Activated CD8-positive, alpha-beta memory T cell treated with anti-CD3 and anti-CD28 coated beads for 36 hours (primary cell): ENCODE measurements around the gene MS4A7. TPM values are rescaled to one million over a fixed set of nuclear protein-coding genes. Genes with fewer than 3 reads are reported as not detected.

Source experiments
- CTCF ChIA-PET: fragments of 350-600 bp; sonication (Branson Sonifier 250); formaldehyde crosslinking; loops from one replicate; lab custom pipeline; 2021; ENCODE audit warnings: antibody characterized with exemption; lab: Charles Lee
- POLR2A ChIA-PET: fragments of 350-600 bp; sonication (Branson Sonifier 250); formaldehyde crosslinking; loops from one replicate; lab custom pipeline; 2021; ENCODE audit warnings: antibody characterized with exemption; lab: Charles Lee
- total RNA-seq, 2 experiments: library from RNA; stranded (reverse); gene quantifications; one replicate each; pipeline ENCODE4 v1.2.3, GENCODE V29; 2021

MS4A7 gene
- total RNA-seq, 2 experiments from 2014 or later: not detected

DNA sequence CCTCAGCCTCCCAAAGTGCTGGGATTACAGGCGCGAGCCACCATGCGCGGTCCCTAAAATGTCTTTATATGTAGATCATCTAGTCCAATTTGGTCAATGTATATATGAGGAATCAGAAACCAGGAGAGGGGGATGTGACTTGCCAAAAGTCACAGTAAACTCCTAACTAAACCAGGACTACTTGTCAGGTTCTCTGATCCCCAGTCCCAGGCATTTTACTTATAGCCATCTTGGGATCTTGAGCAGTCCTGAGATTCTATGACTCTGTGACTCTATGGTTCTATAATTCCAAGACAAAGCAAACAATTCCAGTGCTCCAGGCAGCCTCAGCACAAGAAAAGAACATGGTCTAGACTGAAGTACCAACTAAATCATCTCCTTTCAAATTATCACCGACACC lies 50.9 kb downstream of the MS4A7 start, which contains the start of gene MS4A5:
TSS of gene MS4A5 (plus strand) at position 301 of the 400 bp plus-strand sequence. CDS start 103 bp downstream, outside the sequence.
- CTCF ChIA-PET: no interaction called here

DNA sequence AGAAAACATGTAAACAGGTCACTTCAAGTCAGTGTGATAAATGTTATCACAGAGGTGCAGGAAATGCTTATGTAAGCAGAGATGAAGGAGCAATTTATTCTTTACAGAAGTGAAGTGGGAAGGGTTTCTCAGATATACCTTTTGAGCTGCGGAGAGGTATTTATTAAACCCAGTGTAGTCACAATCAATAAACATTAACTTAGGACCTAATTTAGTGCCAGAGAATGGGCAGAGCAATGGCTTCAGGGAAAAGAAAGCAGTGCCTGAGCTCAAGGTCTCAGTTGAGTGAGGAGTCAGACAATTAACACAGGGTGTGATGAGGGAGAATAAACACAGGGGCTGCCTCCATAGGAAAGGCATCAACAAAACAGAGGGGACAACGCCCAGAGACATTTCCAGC lies 52.9 kb downstream of the MS4A7 start:
- ChIA-PET CTCF (no interaction called here), POLR2A (no interaction called here)

More for the DNA sequence above, 50.9 kb downstream of the MS4A7 start, which contains the start of gene MS4A5:
- POLR2A ChIA-PET: no interaction called here

DNA sequence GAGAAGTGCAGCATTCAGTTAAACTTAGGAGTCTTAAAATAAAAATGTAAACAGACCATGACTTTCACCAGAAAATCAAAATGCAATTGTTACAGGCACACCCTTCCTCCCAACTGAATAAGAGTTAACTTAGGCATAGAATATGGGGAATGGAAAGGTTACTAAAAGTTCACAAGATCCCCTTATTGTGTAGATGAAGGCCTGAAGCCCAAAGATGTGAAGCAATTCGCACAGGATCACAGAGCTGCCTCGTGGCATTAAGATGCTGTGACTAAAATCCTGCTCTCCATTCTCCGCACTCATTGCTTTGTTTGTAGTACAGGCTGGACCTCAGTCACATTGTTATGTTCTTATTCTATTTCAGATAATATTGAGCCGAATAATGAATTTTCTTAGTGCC lies 55.1 kb downstream of the MS4A7 start:
- CTCF ChIA-PET: no interaction called here
- POLR2A ChIA-PET: no interaction called here

Other genes starting within 250 kb of the MS4A7 start
- not detected for gene MS4A6A, start 195.4 kb upstream of the MS4A7 start, total RNA-seq
- gene MS4A4E, start 135.4 kb upstream of the MS4A7 start, total RNA-seq: not detected
- not detected for gene MS4A4A, start 97.9 kb upstream of the MS4A7 start, total RNA-seq
- gene MS4A6E, start 51.3 kb upstream of the MS4A7 start, total RNA-seq: not detected
- not detected for gene MS4A14, start 17.9 kb downstream of the MS4A7 start, total RNA-seq
- gene MS4A5, start 51.0 kb downstream of the MS4A7 start, total RNA-seq: not detected
- under 1 TPM in 1 of 2 experiments, not detected in 1; 0.06 TPM for gene MS4A1, start 77.3 kb downstream of the MS4A7 start, total RNA-seq
- gene MS4A12, start 114.2 kb downstream of the MS4A7 start, total RNA-seq: not detected
- gene MS4A13, start 136.9 kb downstream of the MS4A7 start, total RNA-seq: not detected